GM12878 (cell line): ENCODE results near the gene KRT32.

Experiments
- HDGF ChIP-seq: fragments of 450-650 bp; IDR thresholded peaks from 2 replicates; pipeline ENCODE4 v1.6.1; 2016; ENCODE audit warnings: antibody characterized with exemption
- POLR2A ChIP-seq: IDR thresholded peaks from 2 replicates; pipeline ENCODE4 v1.6.1; 2011; ENCODE audit warnings: low read depth, mild to moderate bottlenecking, low read length

GRCh38 chr17:41507315-41507880 is 40.2 kb upstream of the KRT32 start:
- no peak for TF ChIP-seq POLR2A
- no peak for TF ChIP-seq HDGF
